ENCODE results near the gene ZNF839. TPM values are rescaled to one million over a fixed set of nuclear protein-coding genes. Genes with fewer than 3 reads are reported as not detected.

ZNF839 gene
- total and polyA plus RNA-seq, 2 of the 4 experiments (the other 2 are of a cell fraction) = 5.7 to 10.7 TPM

DNA sequence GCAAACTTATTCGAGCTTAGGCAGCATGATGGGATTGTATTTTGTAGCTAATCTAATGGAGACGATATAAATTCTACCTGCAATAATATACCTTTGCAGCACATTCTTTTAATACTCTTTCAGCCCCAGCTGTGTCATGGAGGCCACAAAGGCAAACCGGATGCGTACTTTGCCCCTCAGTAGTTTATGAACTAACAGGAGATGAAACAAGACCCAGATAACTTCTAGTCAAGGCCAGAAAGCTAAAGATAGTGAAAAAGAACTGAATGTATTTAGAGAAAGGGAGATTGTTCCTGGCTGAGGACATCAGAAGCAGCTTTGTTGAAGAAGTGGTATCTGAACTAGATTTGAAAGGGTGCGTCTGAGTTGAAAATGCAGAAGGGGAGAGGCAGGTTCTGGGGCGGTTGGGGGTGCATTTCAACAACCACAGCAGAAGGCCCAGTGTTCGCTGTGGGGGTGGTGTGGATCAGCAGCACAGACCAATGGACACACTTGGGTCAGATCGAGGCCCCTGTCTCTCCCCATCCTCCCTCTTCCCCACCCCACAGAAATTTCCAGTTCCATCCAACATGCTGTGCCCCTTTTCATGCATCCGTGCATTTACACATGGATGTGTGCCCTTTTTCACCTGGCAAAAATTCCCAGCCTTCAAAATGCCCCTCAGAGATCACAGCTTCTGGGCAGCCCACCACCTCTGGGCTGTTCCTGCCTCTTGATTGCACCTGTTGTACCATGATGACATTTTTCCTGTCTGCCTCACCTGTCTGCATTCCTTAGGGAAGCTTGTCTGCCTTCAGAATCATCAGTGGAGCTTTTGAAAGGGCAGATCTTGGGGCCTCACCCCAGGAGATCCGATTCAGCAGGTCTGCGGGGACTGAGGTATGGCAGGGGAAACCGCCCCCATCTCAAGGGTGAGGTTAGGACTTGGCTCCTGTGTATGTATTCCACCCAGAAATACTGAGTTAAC is 2.2 kb downstream of the ZNF839 start:
- Histone ChIP-seq H3K9me1 (ENCODE audit: insufficient read depth, low read length) (peaks cover 18% of the 10 kb centered on the region), H3K36me3 (ENCODE audit: control insufficient read depth, insufficient read depth, low read length) (peaks cover 5% of the 10 kb centered on the region; the same call in 1 of the 2 replicates), H2AK5ac (ENCODE audit: low read depth, low read length) (no peak overlapping the region), H2BK120ac (ENCODE audit: low read depth, low read length) (no peak overlapping the region), H4K91ac (ENCODE audit: insufficient read depth, low read depth, low read length) (no peak overlapping the region), H2BK5ac (ENCODE audit: low read depth, low read length, poor library complexity, severe bottlenecking) (no peak overlapping the region), H3K9me3 (ENCODE audit: control insufficient read depth, insufficient read depth, low read length) (no peaks in the 10 kb centered on the region), H3K4me2 (ENCODE audit: low read depth, low read length) (no peak overlapping the region), H3K18ac (ENCODE audit: low read depth, low read length) (no peak overlapping the region), H4K20me1 (ENCODE audit: insufficient read depth, low read length) (no peaks in the 10 kb centered on the region), H2AK9ac (replicated peaks; ENCODE audit: low read depth, low read length, poor library complexity) (no peak overlapping the region), H2AFZ (replicated peaks; ENCODE audit: low read length, poor library complexity) (no peak overlapping the region), H3K23ac (ENCODE audit: low read depth, low read length) (no peak overlapping the region), H3K27ac (ENCODE audit: insufficient read depth, low read length) (no peak overlapping the region), H3K79me1 (ENCODE audit: low read depth in 1 of 2, low read length in 2 of 2) (peaks cover 14 to 35% of the 10 kb centered on the region in 2 experiments), H4K8ac (ENCODE audit: low read depth in 2 of 2, low read length in 2 of 2) (no peak overlapping the region), H3K4me3 (ENCODE audit: insufficient read depth, low read depth, low read length) (no peak overlapping the region), H4K5ac (ENCODE audit: low read depth, low read length) (no peak overlapping the region), H3K4ac (ENCODE audit: low read depth, low read length) (no peak overlapping the region), H3K56ac (ENCODE audit: extremely low read depth, insufficient read depth, low read length) (no peak overlapping the region), H3K4me1 (ENCODE audit: control insufficient read depth, insufficient read depth, low read length) (peaks cover 13% of the 10 kb centered on the region), H3K9ac (ENCODE audit: low read depth, low read length) (no peak overlapping the region), H2BK15ac (ENCODE audit: low read depth, low read length) (no peak overlapping the region), H2BK20ac (ENCODE audit: low read depth, low read length) (no peak overlapping the region), H3K27me3 (ENCODE audit: control insufficient read depth, insufficient read depth, low read length) (no peaks in the 10 kb centered on the region), H3K14ac (replicated peaks; ENCODE audit: low read depth, low read length) (no peak overlapping the region)
- CTCF ChIA-PET = interaction anchor here (1.1 kb wide), 1 partner anchor 163 kb away, joined by 3 read pairs; no protein-coding TSS in a partner anchor
- TF ChIP-seq MAZ (IDR thresholded peaks at IDR 0.05; ENCODE audit: borderline replicate concordance, low read depth, low read length) (no peak), RFX5 (IDR thresholded peaks at IDR 0.05; ENCODE audit: low read depth, low read length) (no peak), POLR2A (IDR thresholded peaks at IDR 0.05; ENCODE audit: low read depth, low read length) (no peak), MAFK (IDR thresholded peaks at IDR 0.05; ENCODE audit: low read depth, low read length) (no peak), NFE2L2 (IDR thresholded peaks at IDR 0.05; ENCODE audit: low read depth, low read length) (no peak), BHLHE40 (IDR thresholded peaks at IDR 0.05; ENCODE audit: low read depth, low read length) (no peak), FOS (IDR thresholded peaks at IDR 0.05; ENCODE audit: low read depth, low read length) (no peak), CEBPB (IDR thresholded peaks at IDR 0.05; ENCODE audit: low read depth, low read length) (no peak), SMC3 (IDR thresholded peaks at IDR 0.05; ENCODE audit: low read depth, low read length) (no peak), CHD1 (IDR thresholded peaks at IDR 0.05; ENCODE audit: low read depth, low read length) (no peak)
- TF ChIP-seq, protein P1, sequence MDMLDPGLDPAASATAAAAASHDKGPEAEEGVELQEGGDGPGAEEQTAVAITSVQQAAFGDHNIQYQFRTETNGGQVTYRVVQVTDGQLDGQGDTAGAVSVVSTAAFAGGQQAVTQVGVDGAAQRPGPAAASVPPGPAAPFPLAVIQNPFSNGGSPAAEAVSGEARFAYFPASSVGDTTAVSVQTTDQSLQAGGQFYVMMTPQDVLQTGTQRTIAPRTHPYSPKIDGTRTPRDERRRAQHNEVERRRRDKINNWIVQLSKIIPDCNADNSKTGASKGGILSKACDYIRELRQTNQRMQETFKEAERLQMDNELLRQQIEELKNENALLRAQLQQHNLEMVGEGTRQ (IDR thresholded peaks at IDR 0.05; ENCODE audit: low read depth, low read length) = no peak
- POLR2A ChIA-PET (ENCODE audit: unreplicated experiment) = no interaction called here
- intact Hi-C loops (cut with micrococcal nuclease) = no loop called here
- BruUV-seq (replicated peaks) = no TSS peak
- DNase-seq = no peak
- ATAC-seq (ENCODE audit: low read depth) = no peak
- 100% methylated on average over 2 of the region's 12 CpGs; no CpG with 5 or more reads in 1 of the 2 experiments for WGBS, 2 experiments (ENCODE audit: extremely low coverage in 2 of 2, insufficient read length in 1 of 2)
- dilution Hi-C loops (cut with HindIII; ENCODE audit: low sequenced_read_pairs, unreplicated experiment) = no loop called here
- in situ Hi-C loops (cut with MboI; ENCODE audit: low sequenced_read_pairs) = loop anchor here (25.0 kb wide), 3 partner anchors 234 to 559 kb away; partner anchors contain the start of genes DYNC1H1, HSP90AA1 and PPP2R5C

All from IMR-90 (cell line).